B cell (primary cell): ENCODE results near the gene PLCB3. TPM values are rescaled to one million over a fixed set of nuclear protein-coding genes. Genes with fewer than 3 reads are reported as not detected.

ENCODE experiments used
- ATAC-seq: fragments of 200-7000 bp; cut with Tn5 transposase; one replicate; pipeline ENCODE4 v1.10.0; 2021; ENCODE audit warnings: low read depth, mild to moderate bottlenecking, moderate number of reproducible peaks, moderate library complexity
- CTCF ChIA-PET: fragments of 350-600 bp; sonication (Branson Sonifier 250); formaldehyde crosslinking; loops from one replicate; lab custom pipeline; 2021; ENCODE audit warnings: antibody characterized with exemption, inconsistent platforms; lab: Charles Lee
- POLR2A ChIA-PET: fragments of 350-600 bp; sonication (Branson Sonifier 250); formaldehyde crosslinking; loops from one replicate; lab custom pipeline; 2021; ENCODE audit warnings: antibody characterized with exemption; lab: Charles Lee
- DNase-seq: peaks from one replicate; pipeline ENCODE4 v3.0.0; 2013
- H2AFZ ChIP-seq: 2 replicates; pipeline ENCODE4 v1.6.1; 2012; ENCODE audit warnings: mild to moderate bottlenecking, low read depth, low read length; ENCODE audit not compliant: insufficient read depth, poor library complexity, severe bottlenecking
- H3K27ac ChIP-seq, 2 donors: 1 replicate in 1 of 2; 2 replicates in 1 of 2; pipeline ENCODE4 v1.5.1; 2012 to 2013; ENCODE audit warnings: low read length in 2 of 2, mild to moderate bottlenecking in 2 of 2, moderate library complexity in 1 of 2
- H3K27me3 ChIP-seq, 4 experiments: fragments of 200-600 bp in 1 of 4; sonication (generic) in 1 of 4; replicated peaks in 1 of 4; 1 replicate in 2 of 4; 2 replicates in 2 of 4; pipeline versions ENCODE4 v1.6.1 to v1.7.0; 2013 to 2016; ENCODE audit warnings: low read length in 3 of 4, mild to moderate bottlenecking in 2 of 4, mixed read lengths in 1 of 4, moderate library complexity in 1 of 4; ENCODE audit not compliant: insufficient read depth in 4 of 4, control insufficient read depth in 3 of 4; ENCODE audit errors: control extremely low read depth in 1 of 4
- H3K36me3 ChIP-seq, 2 experiments: replicated peaks in 1 of 2; 1 replicate in 1 of 2; 2 replicates in 1 of 2; pipeline versions ENCODE4 v1.6.1 to v1.7.1; 2013; ENCODE audit warnings: low read length in 1 of 2; ENCODE audit not compliant: insufficient read depth in 2 of 2, control insufficient read depth in 1 of 2; ENCODE audit errors: control extremely low read depth in 1 of 2, extremely low read depth in 1 of 2
- H3K4me1 ChIP-seq, 2 donors: fragments of 200-600 bp in 1 of 2; sonication (generic) in 1 of 2; 1 replicate in 1 of 2; 2 replicates in 1 of 2; pipeline versions ENCODE4 v1.5.1 to v1.6.1; 2013 to 2017; ENCODE audit warnings: low read length in 2 of 2; ENCODE audit not compliant: control insufficient read depth in 2 of 2, insufficient read depth in 2 of 2
- H3K4me2 ChIP-seq: replicated peaks from 2 replicates; pipeline ENCODE3; 2012; ENCODE audit warnings: mild to moderate bottlenecking, low read depth, low read length; ENCODE audit not compliant: poor library complexity, severe bottlenecking
- H3K4me3 ChIP-seq, 5 experiments: fragments of 200-600 bp in 1 of 5; sonication (generic) in 1 of 5; 1 replicate in 3 of 5; 2 replicates in 2 of 5; pipeline versions ENCODE4 v1.5.1 to v1.7.0; 2011 to 2016; ENCODE audit warnings: low read length in 4 of 5, mild to moderate bottlenecking in 4 of 5, low read depth in 2 of 5, control low read depth in 1 of 5, moderate library complexity in 1 of 5; ENCODE audit not compliant: insufficient read depth in 1 of 5; ENCODE audit errors: control extremely low read depth in 1 of 5, extremely low read depth in 1 of 5
- H3K79me2 ChIP-seq: fragments of 200-600 bp; sonication (generic); one replicate; pipeline ENCODE4 v1.6.0; 2016; ENCODE audit warnings: low read length; ENCODE audit not compliant: control insufficient read depth, insufficient read depth
- H3K9ac ChIP-seq: fragments of 200-600 bp; sonication (generic); 2 replicates; pipeline ENCODE4 v1.6.1; 2017; ENCODE audit warnings: mild to moderate bottlenecking, low read length, moderate library complexity
- H3K9me3 ChIP-seq, 3 donors: one replicate each; pipeline versions ENCODE4 v1.6.1 to v1.7.1; 2013; ENCODE audit warnings: low read length in 2 of 3; ENCODE audit not compliant: control insufficient read depth in 2 of 3, insufficient read depth in 1 of 3; ENCODE audit errors: control extremely low read depth in 1 of 3
- H4K20me1 ChIP-seq: 2 replicates; pipeline ENCODE4 v1.6.0; 2012; ENCODE audit warnings: mild to moderate bottlenecking, low read length; ENCODE audit not compliant: insufficient read depth, control insufficient read depth, poor library complexity, severe bottlenecking
- H3K27ac Mint-ChIP-seq: one replicate; pipeline ENCODE4 v1.8.0; 2021; ENCODE audit warnings: mixed read lengths
- H3K27me3 Mint-ChIP-seq: one replicate; pipeline ENCODE4 v1.8.0; 2021; ENCODE audit warnings: mixed read lengths
- H3K4me1 Mint-ChIP-seq: one replicate; pipeline ENCODE4 v1.8.0; 2021; ENCODE audit warnings: mixed read lengths
- H3K4me3 Mint-ChIP-seq: one replicate; pipeline ENCODE4 v1.8.0; 2021; ENCODE audit warnings: mixed read lengths
- H3K9me3 Mint-ChIP-seq: one replicate; pipeline ENCODE4 v1.8.0; 2022; ENCODE audit warnings: mixed read lengths; ENCODE audit not compliant: insufficient read depth
- EZH2 ChIP-seq: IDR thresholded peaks from 2 replicates; pipeline ENCODE4 v1.6.1; 2012; ENCODE audit warnings: borderline replicate concordance, low read depth, mild to moderate bottlenecking, moderate library complexity, low read length; ENCODE audit not compliant: insufficient read depth, poor library complexity, severe bottlenecking
- WGBS: methylation state at CpG from one replicate; pipeline ENCODE4 v1.1.5; 2013; ENCODE audit warnings: missing lambda C conversion rate; ENCODE audit not compliant: insufficient coverage; 5-methylcytosine and 5-hydroxymethylcytosine counted together
- intact Hi-C: fragments of 100-400 bp; cut with micrococcal nuclease; formaldehyde crosslinking; loops from one replicate; pipeline ENCODE4 v1.10.0; 2022
- polyA plus RNA-seq: library from polyadenylated mRNA; depleted of rRNA; stranded (reverse); fragments of >200 nt; gene quantifications from 2 replicates; pipeline ENCODE4 v1.2.3, GENCODE V29; 2012
- total RNA-seq, 2 donors: library from RNA; stranded (reverse); fragments of 120-200 nt in 1 of 2; gene quantifications; 1 replicate in 1 of 2; 2 replicates in 1 of 2; pipeline versions ENCODE4 v1.2.3 to v1.2.4, GENCODE V29; 2013 to 2022
- TF ChIP-seq, protein P1 (sequence below): fragments of 200-600 bp; IDR thresholded peaks from one replicate; pipeline ENCODE4 v1.8.0; 2022; ENCODE audit warnings: antibody characterized with exemption, mild to moderate bottlenecking

The PLCB3 gene
- total and polyA plus RNA-seq, 2 donors (not counting 1 experiment from before 2014, with no cell fraction given): 3.0 to 8.1 TPM

DNA sequence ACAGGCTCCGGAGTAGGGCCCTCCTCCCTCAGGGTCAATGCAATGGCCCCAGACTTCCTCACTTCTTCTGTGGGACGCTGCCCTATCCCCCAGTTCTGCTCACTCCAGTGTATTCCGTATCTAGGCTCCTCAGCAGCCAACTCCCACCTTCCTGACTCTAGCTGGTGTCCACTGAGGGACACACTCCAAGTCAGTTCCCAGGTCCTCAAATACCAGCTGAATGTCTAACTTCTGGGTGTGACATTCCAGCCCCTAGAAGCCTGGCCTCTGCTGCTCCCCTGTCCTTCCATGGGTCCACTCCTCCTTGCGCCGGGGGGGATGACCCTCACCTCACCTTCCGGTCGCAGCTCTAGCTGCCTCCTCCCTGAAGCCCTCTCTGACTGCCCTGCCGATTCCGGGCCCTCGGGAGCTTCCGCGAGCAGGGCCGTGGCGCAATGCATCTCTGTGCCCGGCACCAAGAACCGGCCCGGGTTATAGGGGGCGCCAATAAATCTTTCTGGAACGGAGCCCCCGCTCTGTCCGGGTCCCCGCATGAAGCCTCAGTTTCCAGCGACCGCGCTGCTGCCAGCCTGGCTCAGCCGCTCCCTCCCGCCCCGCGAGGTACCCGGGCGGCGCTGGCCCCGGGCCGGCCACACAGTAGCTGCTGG, 17.7 kb downstream of the PLCB3 start:
- Mint-ChIP-seq H3K27ac (peak overlapping the region; percentile 99), H3K9me3 (no peaks in the 10 kb centered on the region), H3K4me3 (peak overlapping the region; percentile 100), H3K27me3 (no peaks in the 10 kb centered on the region), H3K4me1 (peaks cover 19% of the 10 kb centered on the region)
- intact Hi-C loops: loop anchor here (1.0 kb wide), 6 partner anchors 18 to 84 kb away; partner anchors contain the start of genes FKBP2, NUDT22, PLCB3 and TRPT1
- POLR2A ChIA-PET: interaction anchor here (0.6 to 4.6 kb wide), 13 partner anchors 15 to 1624 kb away, joined by 3 to 67 read pairs (median 7); partner anchors contain the start of genes BAD, CCDC88B, FERMT3 and GPR137
- ATAC-seq: peak; percentile 0
- DNase-seq: no peak
- H3K4me2 ChIP-seq: peak overlapping the region; percentile 92
- H3K36me3 ChIP-seq: no peaks in the 10 kb centered on the region
- peak overlapping the region; percentile 89 to 91 for H3K27ac ChIP-seq
- CTCF ChIA-PET: interaction anchor here (0.8 to 5.7 kb wide), 7 partner anchors 12 to 64 kb away, joined by 3 to 73 read pairs (median 11); partner anchors contain the start of genes CATSPERZ, ESRRA, FERMT3 and PLCB3
- H3K4me1 ChIP-seq: peaks cover 14 to 29% of the 10 kb centered on the region in 2 donors
- H3K9ac ChIP-seq: peak overlapping the region; percentile 76
- no peaks in the 10 kb centered on the region for H3K27me3 ChIP-seq
- peak overlapping the region; percentile 40 to 96 (median 83) for H3K4me3 ChIP-seq
- H3K9me3 ChIP-seq: peaks cover 0 to 3% (median 0%) of the 10 kb centered on the region in 3 donors
- TF ChIP-seq EZH2: no peak
- TF ChIP-seq, protein P1, sequence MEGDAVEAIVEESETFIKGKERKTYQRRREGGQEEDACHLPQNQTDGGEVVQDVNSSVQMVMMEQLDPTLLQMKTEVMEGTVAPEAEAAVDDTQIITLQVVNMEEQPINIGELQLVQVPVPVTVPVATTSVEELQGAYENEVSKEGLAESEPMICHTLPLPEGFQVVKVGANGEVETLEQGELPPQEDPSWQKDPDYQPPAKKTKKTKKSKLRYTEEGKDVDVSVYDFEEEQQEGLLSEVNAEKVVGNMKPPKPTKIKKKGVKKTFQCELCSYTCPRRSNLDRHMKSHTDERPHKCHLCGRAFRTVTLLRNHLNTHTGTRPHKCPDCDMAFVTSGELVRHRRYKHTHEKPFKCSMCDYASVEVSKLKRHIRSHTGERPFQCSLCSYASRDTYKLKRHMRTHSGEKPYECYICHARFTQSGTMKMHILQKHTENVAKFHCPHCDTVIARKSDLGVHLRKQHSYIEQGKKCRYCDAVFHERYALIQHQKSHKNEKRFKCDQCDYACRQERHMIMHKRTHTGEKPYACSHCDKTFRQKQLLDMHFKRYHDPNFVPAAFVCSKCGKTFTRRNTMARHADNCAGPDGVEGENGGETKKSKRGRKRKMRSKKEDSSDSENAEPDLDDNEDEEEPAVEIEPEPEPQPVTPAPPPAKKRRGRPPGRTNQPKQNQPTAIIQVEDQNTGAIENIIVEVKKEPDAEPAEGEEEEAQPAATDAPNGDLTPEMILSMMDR: no peak
- H3K79me2 ChIP-seq: no peaks in the 10 kb centered on the region
- no peaks in the 10 kb centered on the region for H4K20me1 ChIP-seq
- H2AFZ ChIP-seq: peak overlapping the region; percentile 75
- under 1% methylated on average over 34 of the region's 34 CpGs for WGBS
